Endothelial cell of umbilical vein (primary cell): Measurements from ENCODE around the gene ESYT3. TPM values are rescaled to one million over a fixed set of nuclear protein-coding genes. Genes with fewer than 3 reads are reported as not detected.

ENCODE experiments used
- BruUV-seq: library from RNA; stranded (reverse); fragments of 400-500 nt; replicated peaks from 2 replicates; lab custom pipeline; 2021; lab: Mats Ljungman, UMichigan
- CTCF ChIA-PET: fragments of 300-600, 350-600 bp; sonication (Branson Sonifier 250); formaldehyde crosslinking; loops from one replicate; lab custom pipeline; 2021; ENCODE audit warnings: antibody characterized with exemption, inconsistent platforms; lab: Charles Lee
- POLR2A ChIA-PET: fragments of 300-600, 350-600 bp; sonication (Branson Sonifier 250); formaldehyde crosslinking; loops from one replicate; lab custom pipeline; 2021; ENCODE audit warnings: antibody characterized with exemption, inconsistent platforms; lab: Charles Lee
- DNase-seq: peaks from one replicate; pipeline ENCODE4 v3.0.0-alpha.2; 2011; ENCODE audit warnings: low read depth, low spot score
- FAIRE-seq: peaks from 2 replicates; lab custom pipeline; 2011; peaks lifted over from hg19 to GRCh38; lab: Jason Lieb, UNC
- H2AFZ ChIP-seq: 2 replicates; pipeline ENCODE4 v1.6.0; 2012; ENCODE audit warnings: low read depth, low read length, control low read depth, inconsistent platforms
- H3K27ac ChIP-seq: 2 replicates; pipeline ENCODE4 v1.5.1; 2011; ENCODE audit warnings: low read depth, mild to moderate bottlenecking, control low read depth, low read length, moderate library complexity; ENCODE audit not compliant: insufficient read depth
- H3K27me3 ChIP-seq, 2 experiments: 2 replicates each; pipeline versions ENCODE4 v1.6.0 to v1.6.1; 2011; ENCODE audit warnings: low read length in 2 of 2, mixed read lengths in 1 of 2; ENCODE audit not compliant: control insufficient read depth in 2 of 2, insufficient read depth in 2 of 2
- H3K36me3 ChIP-seq, 2 experiments: 2 replicates in 1 of 2; 3 replicates in 1 of 2; pipeline ENCODE4 v1.5.1; 2011; ENCODE audit warnings: low read length in 2 of 2, mild to moderate bottlenecking in 1 of 2, moderate library complexity in 1 of 2; ENCODE audit not compliant: control insufficient read depth in 2 of 2, insufficient read depth in 2 of 2; ENCODE audit errors: extremely low read depth in 1 of 2
- H3K4me1 ChIP-seq: 3 replicates; pipeline ENCODE4 v1.5.1; 2011; ENCODE audit warnings: mild to moderate bottlenecking, low read length; ENCODE audit not compliant: control insufficient read depth, insufficient read depth; ENCODE audit errors: extremely low read depth
- H3K4me2 ChIP-seq: 2 replicates; pipeline ENCODE4 v1.6.1; 2011; ENCODE audit warnings: low read length, control low read depth, mixed read lengths; ENCODE audit not compliant: insufficient read depth
- H3K4me3 ChIP-seq, 3 experiments: fragments of 200-600 bp in 1 of 3; sonication (generic), shearing (Covaris generic) in 1 of 3; replicated peaks in 1 of 3; 2 replicates each; pipeline ENCODE4 v1.5.1; 2011 to 2016; ENCODE audit warnings: control low read depth in 3 of 3, low read length in 3 of 3, mild to moderate bottlenecking in 2 of 3, inconsistent platforms in 1 of 3, low read depth in 1 of 3, moderate library complexity in 1 of 3; ENCODE audit not compliant: insufficient read depth in 1 of 3
- H3K79me2 ChIP-seq: 2 replicates; pipeline ENCODE4 v1.6.0; 2012; ENCODE audit warnings: low read length, inconsistent platforms; ENCODE audit not compliant: control insufficient read depth, insufficient read depth
- H3K9ac ChIP-seq: replicated peaks from 2 replicates; pipeline ENCODE3; 2011; ENCODE audit warnings: low read length, control low read depth; ENCODE audit not compliant: insufficient read depth; ENCODE audit errors: extremely low read depth
- H3K9me1 ChIP-seq: replicated peaks from 3 replicates; pipeline ENCODE4 v1.6.0; 2011; ENCODE audit warnings: mild to moderate bottlenecking, low read length; ENCODE audit not compliant: control insufficient read depth, insufficient read depth; ENCODE audit errors: extremely low read depth
- H3K9me3 ChIP-seq: replicated peaks from 2 replicates; pipeline ENCODE4 v1.5.1; 2012; ENCODE audit warnings: low read length, inconsistent platforms; ENCODE audit not compliant: control insufficient read depth, insufficient read depth
- H4K20me1 ChIP-seq: replicated peaks from 2 replicates; pipeline ENCODE3; 2011; ENCODE audit warnings: mild to moderate bottlenecking, low read length; ENCODE audit not compliant: control insufficient read depth, insufficient read depth; ENCODE audit errors: extremely low read depth
- EZH2 ChIP-seq: IDR thresholded peaks from 2 replicates; pipeline ENCODE4 v1.6.1; 2012; ENCODE audit warnings: borderline replicate concordance, low read depth, mild to moderate bottlenecking, moderate library complexity, low read length, inconsistent platforms; ENCODE audit not compliant: severe bottlenecking
- FOS ChIP-seq: IDR thresholded peaks from 2 replicates; pipeline ENCODE4 v1.6.1; 2011; ENCODE audit warnings: mild to moderate bottlenecking, low read length, moderate library complexity, borderline replicate concordance; ENCODE audit not compliant: insufficient read depth
- GATA2 ChIP-seq: IDR thresholded peaks from 2 replicates; pipeline ENCODE4 v1.7.0; 2011; ENCODE audit warnings: low read depth, mild to moderate bottlenecking, moderate library complexity, mixed read lengths, low read length; ENCODE audit not compliant: insufficient read length, insufficient read depth
- JUN ChIP-seq: IDR thresholded peaks from 2 replicates; pipeline ENCODE4 v1.6.1; 2011; ENCODE audit warnings: borderline replicate concordance, low read depth; ENCODE audit not compliant: insufficient read length, insufficient read depth
- POLR2A ChIP-seq: IDR thresholded peaks from 2 replicates; pipeline ENCODE4 v1.6.1; 2012; ENCODE audit warnings: low read depth, mild to moderate bottlenecking, control low read depth, low read length
- dilution Hi-C: fragments of 300-500 bp; cut with MboI; formaldehyde crosslinking; loops from one replicate; pipeline ENCODE4 v1.15.0; 2019; ENCODE audit warnings: low sequenced_read_pairs; ENCODE audit not compliant: extremely low pct_ligation_motif_present
- intact Hi-C: fragments of 100-400 bp; cut with micrococcal nuclease; formaldehyde crosslinking; loops from one replicate; pipeline ENCODE4 v1.10.0; 2022
- polyA plus RNA-seq, 4 experiments: library from polyadenylated mRNA; depleted of rRNA in 3 of 4; stranded (reverse) in 3 of 4; unstranded in 1 of 4; fragments of >200 nt; gene quantifications; 2 replicates each; pipeline versions ENCODE4 v1.2.1 to v1.2.3, GENCODE V29; 2011 to 2012; ENCODE audit warnings: missing spikeins in 1 of 4
- total RNA-seq: library from RNA; stranded (reverse); gene quantifications from 2 replicates; pipeline ENCODE4 v1.2.3, GENCODE V29; 2021
- TF ChIP-seq, protein P1 (sequence below), 2 donors: IDR thresholded peaks; 1 replicate in 1 of 2; 2 replicates in 1 of 2; pipeline ENCODE4 v1.5.1; 2011; ENCODE audit warnings: low read length in 2 of 2, mild to moderate bottlenecking in 2 of 2, moderate library complexity in 2 of 2, control low read depth in 1 of 2, inconsistent platforms in 1 of 2, low read depth in 1 of 2; ENCODE audit not compliant: insufficient read depth in 1 of 2; ENCODE audit errors: extremely low read depth in 1 of 2

The ESYT3 gene
- total and polyA plus RNA-seq, 2 donors (not counting 3 experiments of a cell fraction or from before 2014, with no cell fraction given) = not detected

DNA sequence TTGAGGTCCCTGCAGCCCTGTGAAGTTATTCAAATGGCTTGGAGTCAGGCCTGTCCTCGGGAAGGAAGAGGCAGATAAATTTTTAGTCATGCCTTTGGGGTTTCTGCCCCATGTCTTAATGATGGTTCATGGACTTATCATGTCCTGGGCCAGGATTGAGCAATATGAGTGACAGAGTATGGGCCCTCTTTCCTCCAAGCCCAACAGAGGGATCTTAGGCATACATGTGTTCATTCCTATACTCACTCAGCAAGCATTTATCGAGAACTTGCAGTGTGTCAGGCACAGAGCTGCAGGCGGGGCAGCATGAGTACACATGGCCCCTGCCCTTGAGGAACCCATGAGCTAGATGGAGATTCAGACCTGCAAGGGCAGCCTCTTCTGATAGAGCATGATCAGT lies 6.2 kb downstream of the ESYT3 start:
- Histone ChIP-seq H4K20me1 (no peaks in the 10 kb centered on the region), H3K79me2 (no peaks in the 10 kb centered on the region), H3K9me3 (no peaks in the 10 kb centered on the region), H3K27me3 (peaks cover 13% of the 10 kb centered on the region in 2 experiments), H3K9ac (no peak overlapping the region), H3K9me1 (no peaks in the 10 kb centered on the region), H3K36me3 (no peaks in the 10 kb centered on the region), H3K27ac (no peak overlapping the region), H3K4me2 (no peak overlapping the region), H3K4me3 (no peak overlapping the region), H2AFZ (no peak overlapping the region), H3K4me1 (no peaks in the 10 kb centered on the region)
- dilution Hi-C loops (no loop called here), intact Hi-C loops (no loop called here)
- no peak for FAIRE-seq
- ChIA-PET POLR2A (no interaction called here), CTCF (interaction anchor here (2.2 kb wide), 1 partner anchor 483 kb away, joined by 7 read pairs; no protein-coding TSS in a partner anchor)
- TF ChIP-seq FOS (no peak), POLR2A (no peak), JUN (no peak), GATA2 (no peak)
- TF ChIP-seq, protein P1, sequence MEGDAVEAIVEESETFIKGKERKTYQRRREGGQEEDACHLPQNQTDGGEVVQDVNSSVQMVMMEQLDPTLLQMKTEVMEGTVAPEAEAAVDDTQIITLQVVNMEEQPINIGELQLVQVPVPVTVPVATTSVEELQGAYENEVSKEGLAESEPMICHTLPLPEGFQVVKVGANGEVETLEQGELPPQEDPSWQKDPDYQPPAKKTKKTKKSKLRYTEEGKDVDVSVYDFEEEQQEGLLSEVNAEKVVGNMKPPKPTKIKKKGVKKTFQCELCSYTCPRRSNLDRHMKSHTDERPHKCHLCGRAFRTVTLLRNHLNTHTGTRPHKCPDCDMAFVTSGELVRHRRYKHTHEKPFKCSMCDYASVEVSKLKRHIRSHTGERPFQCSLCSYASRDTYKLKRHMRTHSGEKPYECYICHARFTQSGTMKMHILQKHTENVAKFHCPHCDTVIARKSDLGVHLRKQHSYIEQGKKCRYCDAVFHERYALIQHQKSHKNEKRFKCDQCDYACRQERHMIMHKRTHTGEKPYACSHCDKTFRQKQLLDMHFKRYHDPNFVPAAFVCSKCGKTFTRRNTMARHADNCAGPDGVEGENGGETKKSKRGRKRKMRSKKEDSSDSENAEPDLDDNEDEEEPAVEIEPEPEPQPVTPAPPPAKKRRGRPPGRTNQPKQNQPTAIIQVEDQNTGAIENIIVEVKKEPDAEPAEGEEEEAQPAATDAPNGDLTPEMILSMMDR (IDR thresholded peaks at IDR 0.05; ENCODE audit: extremely low read depth in 1 of 2, insufficient read depth in 1 of 2, low read depth in 1 of 2, low read length in 2 of 2) = no peak
- no peak for DNase-seq
- no TSS peak for BruUV-seq

DNA sequence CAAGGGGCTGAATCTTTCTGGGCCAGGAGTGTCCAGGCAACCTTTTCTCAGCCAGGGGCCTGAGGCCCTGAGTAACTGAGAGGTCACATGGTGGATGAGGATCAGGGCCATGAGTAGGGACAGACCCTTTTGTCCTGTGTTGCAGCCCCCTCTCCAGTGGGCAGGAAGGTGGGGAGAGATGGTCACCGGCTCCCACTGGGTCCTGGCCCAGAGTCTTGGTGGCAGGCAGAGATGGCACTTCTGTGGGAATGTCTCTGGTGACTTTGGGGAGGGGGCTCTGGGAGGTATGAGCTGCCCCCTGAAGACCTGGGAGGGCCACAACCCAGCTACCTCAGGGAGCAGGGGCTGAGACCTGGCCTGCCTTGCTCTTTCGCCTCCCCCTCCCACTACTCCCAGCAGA lies 6.8 kb downstream of the ESYT3 start:
- no peaks in the 10 kb centered on the region for H3K9me1 ChIP-seq
- ChIA-PET CTCF (interaction anchor here (2.2 kb wide), 1 partner anchor 482 kb away, joined by 7 read pairs; no protein-coding TSS in a partner anchor), POLR2A (no interaction called here)
- dilution Hi-C loops = no loop called here
- no peak overlapping the region for H3K4me3 ChIP-seq
- intact Hi-C loops = no loop called here
- DNase-seq (no peak), FAIRE-seq (no peak)
- H3K27me3 ChIP-seq = peaks cover 6 to 8% of the 10 kb centered on the region in 2 experiments
- no peaks in the 10 kb centered on the region for H3K4me1 ChIP-seq
- H2AFZ ChIP-seq = no peak overlapping the region
- H4K20me1 ChIP-seq = no peaks in the 10 kb centered on the region
- H3K4me2 ChIP-seq = no peak overlapping the region
- no peaks in the 10 kb centered on the region for H3K9me3 ChIP-seq
- TF ChIP-seq EZH2 (no peak), POLR2A (no peak)
- no peaks in the 10 kb centered on the region for H3K36me3 ChIP-seq
- H3K79me2 ChIP-seq = no peaks in the 10 kb centered on the region
- H3K27ac ChIP-seq = no peak overlapping the region
- BruUV-seq = no TSS peak
- H3K9ac ChIP-seq = no peak overlapping the region
